ENCODE data around the gene ARHGAP26. TPM values are rescaled to one million over a fixed set of nuclear protein-coding genes. Genes with fewer than 3 reads are reported as not detected.

The ARHGAP26 gene
- total RNA-seq, 1 donor from 2014 or later, result 71.6 TPM

DNA sequence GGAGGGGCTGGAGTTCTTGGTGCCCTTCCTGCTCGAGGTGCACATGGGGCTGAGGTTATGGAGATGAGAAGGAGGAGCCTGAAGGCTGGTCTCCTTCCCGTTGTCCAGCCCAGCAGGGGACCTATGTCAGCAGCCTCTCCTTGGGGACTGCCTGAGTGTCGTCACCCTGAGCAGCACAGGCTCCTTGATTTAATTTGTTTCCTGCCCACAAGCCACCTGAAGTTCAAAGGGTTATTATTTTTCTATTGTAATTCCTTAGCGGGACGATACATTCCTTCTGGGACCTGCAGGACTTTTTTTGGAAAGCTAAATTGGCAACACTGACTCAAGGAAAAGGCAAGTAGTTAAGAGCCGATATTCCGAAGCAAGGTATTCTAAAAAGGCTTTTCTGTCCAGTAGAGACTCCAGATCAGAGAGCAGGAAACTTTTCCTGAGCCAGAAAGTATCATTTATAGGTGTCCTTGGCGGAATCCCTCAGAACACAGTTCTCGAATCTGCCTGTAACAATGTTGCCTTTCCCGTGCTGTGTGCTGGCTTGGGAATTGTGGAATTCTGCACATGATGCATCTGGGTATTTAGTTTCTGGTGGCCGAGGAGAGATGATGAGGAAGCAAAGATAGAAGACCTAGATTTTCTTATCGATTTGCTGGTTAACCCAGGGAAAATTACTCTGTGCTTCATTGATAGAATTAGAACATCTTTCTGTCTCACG is 55.4 kb downstream of the ARHGAP26 start:
- ATAC-seq (peak; percentile 80), DNase-seq (ENCODE audit: low spot score) (no peak)
- intact Hi-C loops (cut with DNase I), result no loop called here

DNA sequence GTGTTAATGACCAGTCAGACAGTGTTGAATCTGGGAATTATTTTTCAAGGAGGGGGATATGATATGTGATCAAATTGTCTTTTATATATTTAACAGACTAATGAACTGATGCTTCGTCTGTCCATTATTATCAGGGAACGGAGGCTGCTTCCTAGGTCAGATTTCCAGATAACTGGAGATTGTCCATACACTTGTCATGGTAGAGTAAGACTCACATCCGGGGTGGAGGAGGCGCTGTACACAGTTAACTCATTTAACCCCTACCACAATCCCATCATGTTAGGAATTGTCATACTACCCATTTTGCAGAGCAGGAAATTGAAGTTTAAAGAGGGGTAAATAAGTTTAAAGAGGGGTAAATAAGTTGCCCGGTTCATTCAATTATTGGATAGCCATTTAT is 55.9 kb downstream of the ARHGAP26 start:
- intact Hi-C loops (cut with DNase I), result no loop called here
- ATAC-seq, result no peak
- DNase-seq (ENCODE audit: low spot score), result no peak

DNA sequence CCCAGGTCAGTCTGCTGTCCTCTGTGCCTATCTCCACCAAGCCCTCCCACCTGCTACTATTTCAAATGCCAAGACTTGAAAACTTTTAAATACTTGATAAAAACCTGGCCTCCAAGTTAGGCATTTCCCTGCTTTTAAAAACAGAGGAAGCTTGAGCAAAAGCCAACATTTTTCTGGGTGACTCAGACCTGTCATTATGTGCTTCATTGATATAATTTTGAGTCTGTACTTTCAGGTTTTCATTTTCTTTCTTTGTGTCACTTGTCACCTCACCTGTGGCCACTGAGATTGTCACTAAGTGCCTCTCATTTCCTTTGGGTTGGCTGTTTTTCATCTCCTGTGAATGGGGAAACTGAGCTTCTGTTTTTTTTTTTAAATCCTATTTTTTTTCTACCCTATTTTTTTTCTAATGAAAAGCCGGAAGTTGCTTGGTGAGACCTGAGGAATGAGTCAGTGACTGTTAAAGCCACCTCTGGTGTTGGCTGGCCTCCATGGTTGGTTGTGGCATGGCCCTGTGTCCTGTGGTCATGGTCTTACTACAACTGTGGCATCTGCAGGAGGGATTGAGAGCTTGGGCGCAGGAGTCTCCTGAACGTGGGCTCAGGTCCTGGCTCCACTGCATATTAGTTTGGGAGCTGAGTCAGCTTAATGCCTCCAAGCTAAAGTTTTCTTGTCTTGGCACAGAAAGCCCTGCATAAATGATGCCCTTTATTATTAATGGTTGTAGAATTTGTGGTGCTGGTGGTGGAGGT is 56.7 kb downstream of the ARHGAP26 start:
- intact Hi-C loops (cut with DNase I), result no loop called here
- ATAC-seq (no peak), DNase-seq (ENCODE audit: low spot score) (no peak)

DNA sequence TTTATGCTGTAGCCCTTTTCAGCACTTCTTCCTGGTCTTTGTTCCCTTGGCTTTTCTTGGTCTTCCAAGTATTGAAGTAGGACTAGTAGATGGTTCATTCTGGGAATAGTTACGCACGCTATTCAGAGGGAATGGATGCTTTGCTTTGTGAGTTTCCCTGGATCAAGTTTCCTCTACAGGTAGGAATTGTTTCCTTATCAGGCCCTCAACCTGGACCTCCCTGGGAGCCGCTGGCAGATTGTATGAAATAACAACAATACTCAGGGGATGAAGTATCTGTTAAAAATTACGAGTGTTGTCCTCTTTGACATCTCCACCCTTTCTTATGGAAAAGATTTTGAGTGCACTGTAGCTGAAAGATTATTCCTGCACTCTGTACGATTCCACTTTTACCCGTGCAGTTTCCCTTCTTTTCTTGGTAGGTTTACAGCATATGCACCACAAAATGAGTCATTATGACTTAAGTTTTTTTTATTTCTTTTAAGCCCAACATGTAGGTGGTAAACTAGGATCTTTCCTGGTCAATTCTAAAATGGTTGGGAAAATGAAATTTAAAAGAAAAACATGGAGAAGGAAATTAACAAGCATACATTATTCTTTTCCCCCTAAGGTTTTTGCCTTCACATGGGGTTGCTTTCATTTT is 57.9 kb downstream of the ARHGAP26 start:
- no peak for DNase-seq (ENCODE audit: low spot score)
- no peak for ATAC-seq
- intact Hi-C loops (cut with DNase I), result no loop called here

DNA sequence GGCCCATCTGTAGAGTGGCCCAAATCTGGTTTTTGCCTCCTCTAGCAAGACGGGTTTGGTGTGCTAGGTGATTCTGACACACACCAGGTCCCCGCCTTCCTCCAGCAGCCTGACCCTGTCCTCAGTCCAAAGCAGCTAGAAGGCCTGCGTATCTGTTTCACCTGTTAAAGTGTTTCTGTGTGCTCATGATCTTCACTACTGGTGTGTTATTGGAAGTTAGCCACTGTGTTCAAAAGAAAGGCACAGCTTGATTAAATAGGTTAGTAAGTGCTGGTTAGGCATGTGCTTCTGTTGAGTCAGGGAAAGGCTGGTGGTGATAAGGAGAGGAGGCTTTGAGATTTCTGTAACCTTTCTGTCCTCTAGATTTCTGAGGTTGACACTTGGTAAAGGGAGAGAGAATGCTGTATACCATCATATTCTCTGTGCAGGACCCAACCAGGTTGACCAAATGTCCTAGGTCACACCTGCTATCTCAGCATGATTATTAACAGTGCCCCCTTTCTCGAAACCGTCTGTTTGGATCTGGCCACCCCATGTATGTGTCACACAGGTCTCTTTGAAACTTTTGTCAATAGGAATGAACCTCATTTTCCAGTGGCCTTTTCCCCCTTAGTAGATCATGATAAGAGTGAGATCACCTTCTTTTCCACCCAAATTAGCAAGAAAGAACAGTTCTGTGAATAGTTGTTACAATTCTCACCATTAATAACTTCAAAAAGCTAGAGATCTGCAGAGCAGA is 58.8 kb downstream of the ARHGAP26 start:
- DNase-seq (ENCODE audit: low spot score), result no peak
- intact Hi-C loops (cut with DNase I), result no loop called here

DNA sequence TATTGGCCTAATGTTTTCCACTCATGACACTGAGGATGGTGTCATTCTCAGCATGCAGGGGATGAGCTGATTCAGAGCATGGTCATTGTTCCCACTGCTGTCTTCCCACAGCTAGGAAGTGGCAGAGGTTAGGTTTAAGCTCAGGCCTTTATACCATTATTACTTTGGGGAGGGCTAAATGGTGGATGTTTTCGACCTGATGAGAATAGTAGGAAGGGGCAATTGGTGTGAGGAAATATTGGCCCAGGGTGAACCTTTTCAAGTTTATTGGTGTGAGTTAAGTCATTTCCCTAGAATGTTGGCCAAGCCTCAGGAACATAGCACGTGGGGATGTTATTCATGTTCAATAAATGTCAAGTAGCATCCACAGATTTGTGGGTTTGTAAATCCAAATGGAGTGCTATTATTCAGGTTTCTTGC is 59.6 kb downstream of the ARHGAP26 start:
- DNase-seq (ENCODE audit: low spot score), result no peak
- ATAC-seq, result peak; percentile 54
- intact Hi-C loops (cut with DNase I), result no loop called here

More for the DNA sequence above, 58.8 kb downstream of the ARHGAP26 start:
- no peak for ATAC-seq

DNA sequence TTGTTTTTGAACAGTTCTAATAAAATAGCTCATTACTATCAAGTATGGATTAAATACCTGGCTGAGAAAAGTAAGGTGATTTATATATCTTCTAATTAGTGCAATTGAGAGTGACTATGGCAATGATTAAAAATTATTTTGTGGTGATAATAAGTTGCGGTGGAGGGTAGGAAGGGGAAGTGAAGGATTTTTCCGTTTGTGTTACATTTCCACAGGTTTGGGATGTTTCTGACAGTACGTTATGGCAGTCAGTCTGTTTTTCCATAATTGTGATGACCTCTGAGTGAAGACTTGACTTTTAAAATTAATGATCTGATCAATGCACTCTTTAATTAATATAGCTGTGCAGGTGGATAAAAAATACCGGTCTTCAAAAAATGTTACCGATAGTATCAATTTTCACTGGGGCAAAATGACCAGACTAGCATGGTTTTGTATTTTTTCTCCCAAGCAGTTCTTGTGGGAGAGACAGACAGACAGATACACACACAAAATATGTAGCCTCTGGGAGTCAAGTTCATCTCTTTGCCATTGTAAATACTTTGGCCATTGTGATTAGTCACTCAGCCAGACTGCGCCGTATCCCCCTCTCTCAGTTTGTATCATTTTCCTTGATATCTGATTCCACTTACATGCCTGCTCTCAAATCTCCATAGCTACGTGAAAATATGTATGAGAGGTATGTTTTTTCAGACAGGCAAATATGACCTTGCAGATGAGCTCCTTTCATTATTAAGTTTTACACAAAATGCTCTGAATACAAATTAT is 60.2 kb downstream of the ARHGAP26 start:
- intact Hi-C loops (cut with DNase I), result no loop called here
- ATAC-seq (peak; percentile 31), DNase-seq (ENCODE audit: low spot score) (no peak)

DNA sequence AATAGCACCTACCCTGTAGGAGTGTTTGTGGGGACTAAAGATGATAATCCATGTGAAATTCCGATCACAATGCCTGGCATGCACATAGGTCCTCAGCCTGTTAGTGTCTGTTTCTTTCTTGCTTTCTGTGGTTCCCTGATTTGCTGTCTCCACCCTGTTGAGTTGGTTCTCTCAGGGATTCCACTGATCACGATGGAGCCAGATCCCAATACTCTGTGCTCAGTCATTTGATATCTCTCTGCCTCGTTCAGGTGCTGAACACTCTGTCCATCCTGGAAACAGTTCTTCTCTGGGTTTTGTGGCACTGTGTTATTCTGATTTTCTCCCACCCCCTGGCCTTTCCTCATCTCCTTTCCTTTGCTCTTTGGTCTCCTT is 60.8 kb downstream of the ARHGAP26 start:
- no peak for ATAC-seq
- DNase-seq (ENCODE audit: low spot score), result no peak
- intact Hi-C loops (cut with DNase I), result no loop called here

DNA sequence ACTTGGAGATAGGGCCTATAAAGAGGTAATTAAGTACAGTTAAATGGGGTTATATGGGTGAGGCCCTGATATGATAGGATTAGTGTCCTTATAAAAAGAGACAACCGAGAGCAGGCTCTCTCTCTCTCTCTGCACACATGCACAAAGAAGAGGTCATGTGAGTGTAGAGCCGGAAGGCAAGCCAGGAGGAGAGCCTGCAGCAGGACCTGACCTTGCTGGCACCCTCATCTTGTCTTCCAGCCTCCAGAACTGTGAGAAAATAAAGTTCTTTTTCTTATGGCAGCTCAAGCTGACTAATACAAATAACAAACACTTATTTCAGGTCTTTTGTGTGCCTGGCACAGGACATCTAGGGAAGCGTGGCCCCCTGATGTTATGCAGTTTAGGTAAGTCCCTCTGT is 62.1 kb downstream of the ARHGAP26 start:
- DNase-seq (ENCODE audit: low spot score) (no peak), ATAC-seq (no peak)
- intact Hi-C loops (cut with DNase I), result no loop called here

DNA sequence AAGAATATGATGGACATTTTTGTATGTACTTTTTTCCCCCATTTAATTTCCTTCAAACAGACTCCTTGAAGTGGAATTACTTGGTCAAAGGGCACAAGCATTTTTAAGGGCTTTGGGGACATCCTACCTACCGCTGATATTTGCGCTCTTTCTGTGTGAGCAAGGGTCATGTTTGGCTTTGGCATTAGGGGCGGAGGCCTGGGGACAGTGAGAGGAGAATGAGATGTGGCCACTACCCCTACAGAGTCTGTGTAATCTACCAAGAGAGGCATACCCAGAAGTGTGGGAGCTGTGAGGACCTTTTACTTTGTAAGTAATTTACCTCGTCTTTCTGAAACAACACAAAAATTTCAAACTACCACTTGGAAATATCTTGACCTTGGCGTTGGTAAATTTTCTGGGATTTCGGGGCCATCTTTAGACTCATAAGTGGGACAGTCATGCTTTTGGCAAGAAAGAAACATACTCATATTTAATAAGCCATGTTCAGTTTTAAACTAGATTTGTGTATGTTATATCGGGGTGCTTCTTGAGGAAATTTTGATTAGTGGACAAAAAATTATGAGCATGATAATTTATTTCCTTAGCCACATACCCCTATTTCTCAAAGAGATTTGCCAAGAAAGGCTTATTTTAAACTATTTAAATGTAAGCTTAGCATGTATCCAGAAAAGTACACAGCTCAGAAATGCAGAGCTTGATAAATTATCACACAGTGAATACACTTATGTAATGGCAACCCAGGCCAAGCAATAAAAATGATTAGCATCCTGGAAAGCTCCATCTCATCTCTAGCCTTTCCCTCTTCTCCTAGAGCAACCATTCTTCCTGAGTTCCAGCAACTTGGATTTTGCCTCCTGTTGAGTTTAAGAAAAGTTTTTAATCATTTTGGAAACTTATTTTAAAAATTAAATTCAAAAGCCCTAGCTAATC is 63.6 kb downstream of the ARHGAP26 start:
- DNase-seq (ENCODE audit: low spot score) (no peak), ATAC-seq (no peak)
- intact Hi-C loops (cut with DNase I), result no loop called here

DNA sequence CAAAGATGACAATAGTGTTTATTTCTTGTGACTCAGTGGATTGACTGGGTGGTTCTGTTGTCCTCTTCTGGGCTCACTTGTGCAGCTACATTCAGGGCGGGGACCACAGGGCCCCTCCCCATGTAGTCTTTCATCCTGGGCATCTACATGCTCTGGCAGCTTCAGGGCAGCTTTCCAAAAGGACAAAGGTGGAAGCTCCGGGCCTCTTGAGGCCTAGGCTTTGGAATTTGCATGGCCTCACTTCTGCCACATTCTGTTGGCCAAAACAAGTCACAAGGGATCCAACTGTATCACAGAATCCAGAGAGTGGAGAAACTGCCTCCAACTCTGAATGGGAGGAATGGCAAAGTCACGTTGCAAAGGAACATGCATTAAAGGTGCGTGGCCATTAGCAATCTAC is 64.3 kb downstream of the ARHGAP26 start:
- no peak for DNase-seq (ENCODE audit: low spot score)
- intact Hi-C loops (cut with DNase I), result no loop called here
- ATAC-seq, result no peak

DNA sequence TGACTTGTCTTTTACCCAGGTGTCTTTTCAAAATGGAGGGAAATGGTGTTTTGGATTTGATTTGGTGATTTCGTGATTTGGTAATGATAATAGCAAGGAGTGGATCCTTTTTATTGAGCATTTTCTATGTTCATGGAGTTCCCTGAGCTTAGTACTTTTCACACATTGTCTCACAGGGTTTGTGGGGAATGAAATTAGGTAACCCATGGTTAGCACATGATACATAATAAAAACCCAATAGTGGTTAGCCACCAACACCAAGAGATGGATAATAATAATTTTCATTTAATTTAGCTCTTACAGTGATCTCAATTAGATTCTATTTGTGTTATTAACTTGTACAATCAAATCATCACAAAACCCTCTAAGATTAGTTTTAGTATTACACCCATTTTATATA is 65.4 kb downstream of the ARHGAP26 start:
- intact Hi-C loops (cut with DNase I), result no loop called here
- DNase-seq (ENCODE audit: low spot score), result no peak
- no peak for ATAC-seq

DNA sequence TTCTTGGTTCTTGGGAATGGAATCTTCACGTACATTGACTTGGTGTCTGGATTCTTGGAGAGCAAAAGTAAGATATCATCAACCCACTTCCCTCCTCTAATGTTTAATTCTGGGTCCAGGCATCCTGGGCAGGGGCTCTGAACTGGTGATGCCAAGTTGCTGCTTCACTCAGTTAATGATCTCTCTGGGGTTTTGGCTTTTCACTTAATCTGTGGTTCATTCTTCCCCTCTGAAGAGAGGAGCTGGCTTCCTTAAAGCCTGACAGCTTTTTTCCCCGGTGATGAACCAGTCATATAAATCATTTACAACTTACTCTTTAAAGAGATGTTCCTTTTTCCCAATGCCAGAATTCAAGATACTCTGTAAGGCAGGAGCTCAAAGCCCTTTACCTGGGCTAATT is 65.9 kb downstream of the ARHGAP26 start:
- intact Hi-C loops (cut with DNase I), result no loop called here
- no peak for DNase-seq (ENCODE audit: low spot score)
- no peak for ATAC-seq

DNA sequence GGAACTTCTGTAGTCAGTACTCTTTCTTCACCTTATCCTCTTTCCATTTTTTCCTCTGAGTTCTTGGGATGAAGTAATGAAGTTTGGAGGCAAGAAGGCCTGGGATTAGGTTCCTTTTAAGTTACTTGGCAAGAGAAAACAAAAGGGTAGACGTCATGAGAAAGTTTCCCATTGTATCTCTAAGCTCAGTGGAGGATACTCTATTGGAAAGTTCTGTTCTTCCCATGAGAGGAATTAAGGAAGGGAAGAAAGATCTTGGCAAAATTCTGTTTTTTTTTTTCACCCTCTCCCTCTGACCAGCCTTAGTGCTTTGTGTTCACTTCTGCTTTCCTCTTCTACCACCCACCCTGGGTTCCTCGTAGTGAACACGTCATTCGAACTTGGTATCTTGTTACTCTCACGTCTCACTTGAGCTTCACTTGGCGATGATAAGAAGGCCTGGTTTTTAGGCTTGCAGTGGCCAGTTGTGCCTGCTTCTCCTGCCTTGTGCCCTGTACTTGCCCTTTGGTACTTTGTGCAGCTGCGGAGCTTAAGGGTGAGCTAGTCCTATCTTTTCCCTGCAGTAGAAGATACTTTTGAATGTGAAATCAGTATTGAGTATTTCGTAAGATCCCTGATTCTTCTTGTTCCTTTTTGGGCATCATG is 67.0 kb downstream of the ARHGAP26 start:
- ATAC-seq (peak; percentile 54), DNase-seq (ENCODE audit: low spot score) (no peak)
- intact Hi-C loops (cut with DNase I), result no loop called here

DNA sequence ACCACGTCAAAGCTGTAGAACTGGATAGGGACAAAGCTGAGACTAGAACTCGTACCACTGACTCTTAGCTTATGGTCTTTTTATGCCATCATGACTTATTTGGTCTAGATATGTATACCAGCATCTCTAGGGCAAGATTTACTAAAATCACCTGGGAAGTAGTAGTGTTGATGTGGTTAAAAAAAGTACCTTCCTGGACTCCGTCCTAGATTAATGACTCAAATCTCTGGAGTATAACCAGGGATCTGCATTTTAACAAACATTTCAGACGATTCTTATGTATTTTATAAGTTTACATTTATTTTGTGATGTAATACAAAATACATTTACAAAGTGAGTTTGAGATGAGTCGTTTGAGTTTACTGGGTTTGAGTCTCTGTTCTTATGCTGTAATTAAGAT is 68.7 kb downstream of the ARHGAP26 start:
- no peak for ATAC-seq
- intact Hi-C loops (cut with DNase I), result no loop called here
- no peak for DNase-seq (ENCODE audit: low spot score)

DNA sequence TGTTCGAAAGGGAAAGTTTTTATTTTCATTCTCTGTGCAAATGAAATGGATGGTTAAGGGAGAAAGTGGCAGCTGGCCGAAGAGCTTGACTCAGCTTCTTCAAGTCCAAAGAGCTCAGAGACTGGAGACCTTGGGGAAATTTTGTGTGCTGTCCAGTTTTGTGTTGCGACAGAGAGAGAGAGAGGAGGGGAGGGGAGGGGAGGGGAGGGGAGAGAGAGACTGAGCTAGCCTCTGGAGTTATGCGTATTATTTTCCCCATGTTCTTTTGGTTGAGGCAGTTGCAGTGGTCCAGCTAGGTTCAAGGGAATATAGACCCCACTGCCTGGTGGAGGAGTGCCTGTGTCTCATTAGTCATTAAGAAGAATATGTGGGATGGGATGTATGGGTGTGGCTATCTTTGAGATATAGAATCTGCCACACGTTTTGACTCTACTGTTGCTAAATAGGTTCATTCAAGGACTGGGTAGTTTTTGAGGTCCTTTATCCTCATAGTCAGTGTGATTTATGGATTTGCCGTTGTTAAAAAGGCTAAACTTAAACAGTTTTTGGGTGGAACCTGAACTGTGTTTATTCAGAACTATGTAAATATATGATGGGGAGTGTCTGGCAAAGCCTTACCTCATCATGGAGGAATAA is 69.7 kb downstream of the ARHGAP26 start:
- intact Hi-C loops (cut with DNase I), result no loop called here
- ATAC-seq (peak; percentile 78), DNase-seq (ENCODE audit: low spot score) (peak; percentile 73)

DNA sequence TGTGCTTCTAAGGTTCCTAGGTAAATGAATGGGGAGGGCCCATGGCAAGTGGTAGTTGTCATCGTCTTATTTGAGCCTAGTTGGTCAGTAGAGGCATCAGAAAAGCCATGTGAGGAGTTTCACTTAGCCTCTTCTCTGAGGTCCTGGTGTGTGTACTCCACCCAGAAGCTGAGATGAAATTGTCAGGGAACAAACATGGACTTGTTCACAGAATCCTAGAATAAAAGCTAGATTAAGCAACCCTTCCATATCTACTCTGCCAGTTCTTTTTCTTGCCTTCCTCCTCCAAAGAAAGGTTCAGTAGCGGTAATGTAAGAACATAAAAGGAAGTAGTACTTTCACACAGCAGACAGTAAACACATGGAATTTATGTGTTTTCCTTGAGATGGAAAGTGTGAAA is 70.4 kb downstream of the ARHGAP26 start:
- intact Hi-C loops (cut with DNase I), result no loop called here
- no peak for DNase-seq (ENCODE audit: low spot score)
- peak; percentile 44 for ATAC-seq
